Measurements from ENCODE around the gene TSKS. TPM values are rescaled to one million over a fixed set of nuclear protein-coding genes. Genes with fewer than 3 reads are reported as not detected.
A peak's percentile ranks its signal among the peaks of the same experiment; 100 is the strongest.

TSKS gene
- polyA plus RNA-seq, 3 donors = 0.37 to 0.81 (median 0.51) TPM

DNA sequence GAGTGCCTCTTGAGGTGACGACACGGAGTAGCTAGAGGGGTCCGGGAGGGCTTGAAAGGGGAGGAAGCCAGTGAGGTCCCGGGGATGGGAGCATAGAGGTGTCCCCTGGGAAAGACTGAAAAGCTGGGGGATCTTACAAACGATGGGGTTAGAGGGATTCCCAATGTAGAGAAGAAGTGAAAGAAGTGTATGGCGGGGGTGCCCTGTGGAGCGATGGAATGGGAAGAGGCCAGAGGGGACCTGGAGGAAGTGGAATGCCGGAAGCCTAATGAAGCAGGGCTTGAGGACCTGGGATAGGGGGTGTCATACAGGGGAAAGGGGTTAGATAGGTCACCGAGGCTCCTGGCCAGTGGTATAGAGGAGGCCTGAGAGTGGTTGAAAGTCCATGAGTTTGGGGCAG, 4.3 kb upstream of the TSKS start:
- H3K27me3 Mint-ChIP-seq (ENCODE audit: low read depth in 3 of 3) = peaks cover 1 to 2% (median 2%) of the 10 kb centered on the region in 3 donors
- peaks cover 33% of the 10 kb centered on the region for H3K4me1 Mint-ChIP-seq
- peak overlapping the region; percentile 99 for H3K4me2 ChIP-seq (replicated peaks; ENCODE audit: extremely low read depth, low read length, poor library complexity, severe bottlenecking)
- peaks cover 0 to 12% of the 10 kb centered on the region in 2 donors for H3K36me3 ChIP-seq (replicated peaks in 1 of 2; ENCODE audit: control insufficient read depth in 1 of 2, insufficient read depth in 2 of 2, low read length in 2 of 2)
- TF ChIP-seq, protein P1, sequence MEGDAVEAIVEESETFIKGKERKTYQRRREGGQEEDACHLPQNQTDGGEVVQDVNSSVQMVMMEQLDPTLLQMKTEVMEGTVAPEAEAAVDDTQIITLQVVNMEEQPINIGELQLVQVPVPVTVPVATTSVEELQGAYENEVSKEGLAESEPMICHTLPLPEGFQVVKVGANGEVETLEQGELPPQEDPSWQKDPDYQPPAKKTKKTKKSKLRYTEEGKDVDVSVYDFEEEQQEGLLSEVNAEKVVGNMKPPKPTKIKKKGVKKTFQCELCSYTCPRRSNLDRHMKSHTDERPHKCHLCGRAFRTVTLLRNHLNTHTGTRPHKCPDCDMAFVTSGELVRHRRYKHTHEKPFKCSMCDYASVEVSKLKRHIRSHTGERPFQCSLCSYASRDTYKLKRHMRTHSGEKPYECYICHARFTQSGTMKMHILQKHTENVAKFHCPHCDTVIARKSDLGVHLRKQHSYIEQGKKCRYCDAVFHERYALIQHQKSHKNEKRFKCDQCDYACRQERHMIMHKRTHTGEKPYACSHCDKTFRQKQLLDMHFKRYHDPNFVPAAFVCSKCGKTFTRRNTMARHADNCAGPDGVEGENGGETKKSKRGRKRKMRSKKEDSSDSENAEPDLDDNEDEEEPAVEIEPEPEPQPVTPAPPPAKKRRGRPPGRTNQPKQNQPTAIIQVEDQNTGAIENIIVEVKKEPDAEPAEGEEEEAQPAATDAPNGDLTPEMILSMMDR (IDR thresholded peaks at IDR 0.05) = no peak
- WGBS (ENCODE audit: insufficient coverage) = 1% methylated on average over 9 of the region's 9 CpGs
- peaks cover 33% of the 10 kb centered on the region for H4K20me1 ChIP-seq (ENCODE audit: insufficient read depth, low read length)
- H3K4me1 ChIP-seq (ENCODE audit: control insufficient read depth in 1 of 2, insufficient read depth in 2 of 2, low read length in 2 of 2) = peaks cover 25 to 29% of the 10 kb centered on the region in 2 donors
- no peaks in the 10 kb centered on the region for H3K27me3 ChIP-seq (ENCODE audit: control insufficient read depth in 2 of 2, insufficient read depth in 2 of 2, low read length in 2 of 2)
- peaks cover 56% of the 10 kb centered on the region for H3K79me2 ChIP-seq (ENCODE audit: insufficient read depth, low read length)
- peak overlapping the region; percentile 96 to 98 for H3K4me3 Mint-ChIP-seq
- peak in 1 of 3 donors; percentile 15 for DNase-seq
- H3K27ac Mint-ChIP-seq = peak overlapping the region; percentile 82 to 97 (median 93)
- peak overlapping the region; percentile 90 for H3K9ac ChIP-seq (ENCODE audit: insufficient read depth, low read length, poor library complexity, severe bottlenecking)
- intact Hi-C loops (cut with micrococcal nuclease) = loop anchor here (2.0 to 5.0 kb wide), 5 partner anchors 40 to 127 kb away; partner anchors contain the start of genes MED25 (in 1 of the 2), PNKP (in 1 of the 2) and RRAS (in 1 of the 2)
- H2AFZ ChIP-seq (ENCODE audit: insufficient read depth, low read depth, low read length, poor library complexity, severe bottlenecking) = peak overlapping the region; percentile 81
- no peaks in the 10 kb centered on the region for H3K9me3 Mint-ChIP-seq
- no peaks in the 10 kb centered on the region for H3K9me3 ChIP-seq (replicated peaks in 1 of 2; ENCODE audit: control insufficient read depth in 1 of 2, insufficient read depth in 1 of 2, low read length in 2 of 2)
- peaks cover 11 to 23% of the 10 kb centered on the region in 2 donors for H3K36me3 Mint-ChIP-seq
- peak overlapping the region; percentile 94 to 99 (median 96) for H3K4me3 ChIP-seq (replicated peaks in 1 of 3; ENCODE audit: low read depth in 2 of 3, low read length in 3 of 3)
- peak overlapping the region; percentile 44 to 88 for H3K27ac ChIP-seq (ENCODE audit: low read depth in 1 of 2, low read length in 2 of 2)

DNA sequence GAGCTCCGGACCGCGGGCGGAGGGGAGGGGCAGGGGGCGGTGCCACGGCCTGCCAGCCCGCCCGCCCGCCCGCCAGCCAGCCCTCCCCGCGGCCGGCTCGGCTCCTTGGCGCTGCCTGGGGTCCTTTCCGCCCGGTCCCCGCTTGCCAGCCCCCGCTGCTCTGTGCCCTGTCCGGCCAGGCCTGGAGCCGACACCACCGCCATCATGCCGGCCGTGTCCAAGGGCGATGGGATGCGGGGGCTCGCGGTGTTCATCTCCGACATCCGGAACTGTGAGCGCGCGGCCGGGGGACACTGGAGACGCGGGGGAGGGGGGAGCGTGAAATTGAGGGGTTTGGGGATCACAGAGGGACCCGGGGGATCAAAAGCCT, 3.8 kb upstream of the TSKS start, which contains the start of gene AP2A1:
AP2A1 (plus strand) TSS at position 72 of the 370 bp plus-strand sequence; CDS start at position 205, 133 bp downstream.
- 1% methylated on average over 29 of the region's 38 CpGs for WGBS (ENCODE audit: insufficient coverage)
- peaks cover 25 to 29% of the 10 kb centered on the region in 2 donors for H3K4me1 ChIP-seq (ENCODE audit: control insufficient read depth in 1 of 2, insufficient read depth in 2 of 2, low read length in 2 of 2)
- H3K27me3 Mint-ChIP-seq (ENCODE audit: low read depth in 3 of 3) = peaks cover 1 to 2% (median 2%) of the 10 kb centered on the region in 3 donors
- peaks cover 0 to 12% of the 10 kb centered on the region in 2 donors for H3K36me3 ChIP-seq (replicated peaks in 1 of 2; ENCODE audit: control insufficient read depth in 1 of 2, insufficient read depth in 2 of 2, low read length in 2 of 2)
- TF ChIP-seq, protein P1 (IDR thresholded peaks at IDR 0.05) = no peak
- H3K9ac ChIP-seq (ENCODE audit: insufficient read depth, low read length, poor library complexity, severe bottlenecking) = peak within 1 kb of the TSS; percentile 90
- H3K9me3 ChIP-seq (replicated peaks in 1 of 2; ENCODE audit: control insufficient read depth in 1 of 2, insufficient read depth in 1 of 2, low read length in 2 of 2) = no peaks in the 10 kb centered on the region
- peaks cover 11 to 20% of the 10 kb centered on the region in 2 donors for H3K36me3 Mint-ChIP-seq
- H3K27ac ChIP-seq (ENCODE audit: low read depth in 1 of 2, low read length in 2 of 2) = peak within 1 kb of the TSS; percentile 89 to 92
- H3K79me2 ChIP-seq (ENCODE audit: insufficient read depth, low read length) = peaks cover 51% of the 10 kb centered on the region
- no peak for DNase-seq
- H3K4me3 Mint-ChIP-seq = peak within 1 kb of the TSS; percentile 96 to 98
- H3K4me3 ChIP-seq (replicated peaks in 1 of 3; ENCODE audit: low read depth in 2 of 3, low read length in 3 of 3) = peak within 1 kb of the TSS; percentile 94 to 99 (median 96)
- H3K4me1 Mint-ChIP-seq = peaks cover 37% of the 10 kb centered on the region
- intact Hi-C loops (cut with micrococcal nuclease) = loop anchor here (2.0 to 5.0 kb wide), 5 partner anchors 40 to 126 kb away; partner anchors contain the start of genes MED25 (in 1 of the 2), PNKP (in 1 of the 2) and RRAS (in 1 of the 2)
- H2AFZ ChIP-seq (ENCODE audit: insufficient read depth, low read depth, low read length, poor library complexity, severe bottlenecking) = peak within 1 kb of the TSS; percentile 81
- peaks cover 33% of the 10 kb centered on the region for H4K20me1 ChIP-seq (ENCODE audit: insufficient read depth, low read length)
- no peaks in the 10 kb centered on the region for H3K9me3 Mint-ChIP-seq
- H3K4me2 ChIP-seq (replicated peaks; ENCODE audit: extremely low read depth, low read length, poor library complexity, severe bottlenecking) = peak within 1 kb of the TSS; percentile 99
- peak within 1 kb of the TSS; percentile 95 to 99 (median 98) for H3K27ac Mint-ChIP-seq
- H3K27me3 ChIP-seq (ENCODE audit: control insufficient read depth in 2 of 2, insufficient read depth in 2 of 2, low read length in 2 of 2) = no peaks in the 10 kb centered on the region
